Stimulated activated CD4-positive, alpha-beta T cell treated with anti-CD3 and anti-CD28 coated beads, Interleukin-12 subunit alpha, Interleukin-12 subunit beta, amount 100 ng/mL, for 48 hours (primary cell): ENCODE results near the gene RPL38.

ENCODE experiments used
- DNase-seq, 3 donors: peaks; one replicate each; pipeline ENCODE4 v3.0.0-alpha.2; 2020; ENCODE audit warnings: low read depth in 2 of 3, low spot score in 1 of 3

The RPL38 gene

DNA sequence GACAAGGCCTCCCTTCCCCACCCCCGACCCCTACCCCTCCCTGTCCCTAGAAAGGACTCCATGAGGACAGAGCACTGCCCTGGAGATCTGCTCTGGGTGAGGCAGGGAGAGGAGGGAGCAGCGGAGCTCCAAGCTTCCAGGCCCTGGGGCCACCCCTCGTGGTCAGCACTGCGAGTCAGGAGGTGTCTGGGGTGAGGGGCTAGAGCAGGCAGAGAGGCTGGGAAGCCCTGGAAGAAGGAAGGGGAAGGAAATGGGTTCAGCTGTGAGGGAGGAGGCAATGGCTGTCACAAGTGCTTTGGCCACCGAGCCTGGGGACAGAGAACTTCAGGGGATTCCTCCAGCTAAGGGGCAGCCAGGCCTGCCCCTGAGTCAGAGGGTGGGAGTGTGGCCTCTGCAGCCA lies 42.4 kb downstream of the RPL38 start:
- DNase-seq = no peak

DNA sequence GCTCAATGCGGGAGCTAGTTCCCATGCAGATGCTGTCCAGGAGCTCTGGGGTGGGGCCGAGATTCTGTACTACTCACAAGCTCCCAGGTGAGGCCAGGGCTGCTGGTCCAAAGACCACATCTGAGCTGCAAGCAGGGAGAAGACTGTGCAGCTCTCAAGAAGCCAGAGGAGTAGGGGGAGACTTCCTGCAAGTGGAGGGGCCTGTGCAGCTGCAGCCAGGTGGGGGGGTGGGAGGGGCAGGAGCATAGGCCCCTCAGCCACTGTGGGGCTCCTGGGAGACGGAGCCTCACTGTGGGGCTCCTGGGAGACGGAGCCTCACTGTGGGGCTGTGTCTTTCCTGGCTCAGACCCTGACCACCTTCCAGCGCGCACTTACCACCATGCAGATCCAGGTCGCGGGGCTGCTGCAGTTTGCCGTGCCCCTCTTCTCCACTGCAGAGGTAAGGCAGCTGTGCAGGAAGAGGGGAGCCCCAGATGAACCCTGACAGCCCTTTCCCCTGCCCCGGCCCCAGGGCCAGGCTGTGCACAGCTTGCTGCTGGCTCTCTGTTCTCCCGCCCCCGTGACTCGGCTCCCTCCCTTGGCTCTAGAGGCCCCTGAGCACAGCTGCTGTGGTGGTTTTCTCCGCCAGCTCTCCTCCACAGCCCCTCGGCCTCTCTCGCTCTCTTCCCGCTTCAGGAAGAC lies 46.3 kb downstream of the RPL38 start:
- no peak for DNase-seq

GRCh38 chr17:74250324-74250995 lies 47.0 kb downstream of the RPL38 start:
- no peak for DNase-seq

DNA sequence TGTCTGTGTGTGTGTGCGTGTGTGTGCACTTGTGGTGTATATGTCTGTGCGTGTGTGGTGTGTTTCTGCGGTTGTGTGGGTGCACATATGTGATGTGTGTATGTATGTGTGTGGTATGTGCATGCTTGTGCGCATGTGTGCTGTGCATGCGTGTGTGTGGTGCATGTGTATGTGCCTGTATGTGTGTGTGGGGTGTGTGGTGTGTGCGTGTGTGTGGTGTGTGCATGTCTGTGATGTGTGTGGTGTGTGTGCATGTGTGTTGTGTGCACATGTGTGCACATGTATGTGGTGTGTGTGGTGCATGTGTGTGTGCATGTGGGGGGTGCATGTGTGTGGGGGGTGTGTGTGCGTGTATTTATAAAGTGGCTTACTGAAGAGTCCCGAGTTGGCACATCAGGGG lies 47.6 kb downstream of the RPL38 start:
- no peak for DNase-seq

GRCh38 chr17:74251569-74251968 lies 48.1 kb downstream of the RPL38 start:
- DNase-seq = no peak

- DNase-seq = no peak
These were observed 48.7 kb downstream of the RPL38 start for GRCh38 chr17:74252211-74252610.

DNA sequence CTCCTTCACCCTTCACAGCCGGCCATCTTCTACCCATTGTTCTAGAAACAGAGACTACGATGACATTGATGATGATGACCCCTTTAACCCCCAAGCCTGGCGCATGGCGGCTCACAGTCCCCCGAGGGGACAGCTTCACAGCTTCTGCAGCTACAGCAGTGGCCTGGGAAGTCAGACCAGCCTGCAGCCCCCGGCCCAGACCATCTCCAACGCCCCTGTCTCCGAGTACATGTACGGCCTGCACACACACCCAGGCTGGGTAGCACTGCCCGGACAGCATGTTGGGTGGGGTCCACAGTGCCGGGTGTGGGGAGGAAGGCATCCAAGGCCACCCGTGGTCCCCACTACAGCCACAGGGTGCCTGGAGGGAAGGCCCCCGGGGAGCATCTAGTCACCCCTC lies 49.6 kb downstream of the RPL38 start:
- no peak for DNase-seq

DNA sequence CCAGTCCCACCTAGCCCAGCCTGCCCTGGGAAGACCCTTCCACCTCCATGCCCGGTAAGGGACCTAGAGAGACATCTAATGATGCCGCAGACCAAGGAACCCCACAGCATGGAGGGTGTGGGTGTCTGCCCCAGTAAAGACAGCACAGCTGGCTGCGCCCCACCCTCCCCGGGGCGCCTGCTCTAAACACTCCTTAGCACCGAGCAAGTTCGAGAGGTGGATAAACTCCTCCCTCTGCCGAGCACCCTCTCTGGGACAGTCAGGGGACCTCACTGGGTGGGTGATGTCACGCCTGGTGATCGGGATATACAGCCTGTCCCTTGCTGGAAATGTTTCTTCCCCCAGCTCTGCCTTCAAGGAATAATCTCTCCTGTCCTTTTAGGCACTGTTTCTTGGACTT lies 53.8 kb downstream of the RPL38 start:
- no peak for DNase-seq

GRCh38 chr17:74259667-74260524 lies 56.4 kb downstream of the RPL38 start:
- no peak for DNase-seq
